Activated CD4-positive, alpha-beta T cell treated with anti-CD3 and anti-CD28 coated beads for 24 hours (primary cell): ENCODE measurements around the gene CRISPLD2.
"Not testable (repeated sequence)": the region's sequence is repeated elsewhere in the genome, so short reads cannot be mapped to it uniquely, and the experiment has no call there.

Experiments used
- DNase-seq, 2 donors: peaks; one replicate each; pipeline ENCODE4 v3.0.0-alpha.2; 2020; ENCODE audit warnings: low read depth in 2 of 2

The CRISPLD2 gene

GRCh38 chr16:84839956-84840355 is 20.2 kb downstream of the CRISPLD2 start:
- DNase-seq: no peak

- no peak for DNase-seq
Observed at GRCh38 chr16:84840687-84841627, 21.2 kb downstream of the CRISPLD2 start.

- no peak for DNase-seq
Observed at GRCh38 chr16:84841787-84842300, 22.1 kb downstream of the CRISPLD2 start.

- no peak for DNase-seq
Observed at GRCh38 chr16:84842516-84843148, 22.8 kb downstream of the CRISPLD2 start.

- no peak for DNase-seq
Observed at GRCh38 chr16:84843149-84844048, 23.6 kb downstream of the CRISPLD2 start.

GRCh38 chr16:84844049-84844350 is 24.2 kb downstream of the CRISPLD2 start:
- DNase-seq: no peak

GRCh38 chr16:84844559-84845495 is 25.0 kb downstream of the CRISPLD2 start:
- DNase-seq: no peak

GRCh38 chr16:84845496-84846002 is 25.8 kb downstream of the CRISPLD2 start:
- no peak for DNase-seq

- DNase-seq: no peak
Observed at GRCh38 chr16:84847564-84848355, 28.0 kb downstream of the CRISPLD2 start.

- no peak for DNase-seq
Observed at GRCh38 chr16:84848986-84849634, 29.3 kb downstream of the CRISPLD2 start.

GRCh38 chr16:84849751-84850150 is 30.0 kb downstream of the CRISPLD2 start:
- DNase-seq: no peak

GRCh38 chr16:84850714-84851113 is 30.9 kb downstream of the CRISPLD2 start:
- no peak for DNase-seq

- no peak for DNase-seq
Observed at GRCh38 chr16:84851192-84852127, 31.7 kb downstream of the CRISPLD2 start.

- no peak for DNase-seq
Observed at GRCh38 chr16:84853534-84853933, 33.7 kb downstream of the CRISPLD2 start.

GRCh38 chr16:84854759-84855158 is 35.0 kb downstream of the CRISPLD2 start:
- no peak for DNase-seq

- DNase-seq: not testable (repeated sequence)
Observed at GRCh38 chr16:84855435-84856202, 35.8 kb downstream of the CRISPLD2 start.

- DNase-seq: not testable (repeated sequence)
Observed at GRCh38 chr16:84856203-84856581, 36.4 kb downstream of the CRISPLD2 start.
